Hematopoietic multipotent progenitor cell treated with erythropoietin and hydrocortisone succinate and interleukin-3 and kit ligand, for 15 days (in vitro differentiated cells): ENCODE results near the gene MDGA2.
A peak's percentile ranks its signal among the peaks of the same experiment; 100 is the strongest.

Source experiments
- DNase-seq: peaks from one replicate; pipeline ENCODE4 v3.0.0-alpha.2; 2015; ENCODE audit warnings: low spot score

Gene MDGA2

DNA sequence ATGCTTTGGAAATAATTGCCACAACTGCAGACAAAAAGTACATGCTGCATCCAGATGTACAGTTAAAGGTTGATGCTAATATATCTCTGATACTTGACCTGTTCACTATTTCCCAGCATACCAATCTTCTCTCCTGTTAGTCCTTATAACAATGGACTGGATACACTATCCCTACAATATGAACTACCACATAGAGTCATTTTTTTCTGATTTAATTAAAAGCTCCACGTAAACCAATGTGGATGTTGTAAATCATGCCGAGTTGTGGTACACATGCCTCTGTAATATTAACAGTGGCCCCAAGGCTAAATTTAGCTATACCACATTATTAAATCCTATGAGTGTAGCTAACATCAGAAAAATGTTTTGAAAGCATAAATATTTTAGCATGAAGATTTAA lies 554.8 kb downstream of the MDGA2 start:
- no peak for DNase-seq

GRCh38 chr14:47103771-47104170 lies 571.6 kb downstream of the MDGA2 start:
- no peak for DNase-seq

- no peak for DNase-seq
These were observed 572.9 kb downstream of the MDGA2 start for GRCh38 chr14:47102472-47102871.

GRCh38 chr14:47085678-47086077 lies 589.7 kb downstream of the MDGA2 start:
- no peak for DNase-seq

DNA sequence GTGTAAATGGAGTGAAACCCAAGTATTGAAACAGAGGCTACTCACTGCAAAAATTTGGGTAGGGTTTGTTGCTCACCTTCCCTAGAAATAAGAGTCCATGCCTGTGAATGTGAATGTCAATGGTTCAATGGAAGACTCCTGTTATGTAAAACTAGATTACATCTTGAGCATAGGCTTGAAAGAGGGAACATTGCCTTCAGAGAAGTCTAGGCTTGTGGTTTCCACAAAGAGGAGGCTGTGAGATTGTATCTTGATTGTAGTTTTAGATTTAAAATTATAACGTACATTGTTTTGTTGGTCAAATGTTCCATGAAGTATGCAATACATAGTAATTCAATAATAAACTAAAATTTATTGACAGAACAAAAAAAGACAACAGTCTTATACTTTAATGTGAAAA lies 610.1 kb downstream of the MDGA2 start:
- no peak for DNase-seq

DNA sequence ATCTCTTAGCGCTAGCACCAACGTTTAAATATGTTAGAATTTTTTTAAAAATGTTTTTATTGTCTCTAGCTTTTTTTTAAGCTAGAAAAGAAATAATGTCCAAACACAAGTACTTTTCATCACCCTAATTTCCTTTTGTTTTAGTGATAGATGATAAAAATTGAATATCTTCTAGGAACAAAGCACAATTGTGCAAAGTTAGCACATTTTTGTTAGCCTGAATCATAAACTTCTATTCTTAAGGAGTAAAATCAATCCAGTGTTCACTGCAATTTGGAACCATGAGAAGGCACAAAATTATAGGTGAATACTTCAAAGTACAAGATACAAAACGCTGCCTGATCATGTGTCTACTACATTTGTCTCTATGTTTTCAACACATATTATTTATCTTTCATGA lies 615.4 kb downstream of the MDGA2 start:
- no peak for DNase-seq

DNA sequence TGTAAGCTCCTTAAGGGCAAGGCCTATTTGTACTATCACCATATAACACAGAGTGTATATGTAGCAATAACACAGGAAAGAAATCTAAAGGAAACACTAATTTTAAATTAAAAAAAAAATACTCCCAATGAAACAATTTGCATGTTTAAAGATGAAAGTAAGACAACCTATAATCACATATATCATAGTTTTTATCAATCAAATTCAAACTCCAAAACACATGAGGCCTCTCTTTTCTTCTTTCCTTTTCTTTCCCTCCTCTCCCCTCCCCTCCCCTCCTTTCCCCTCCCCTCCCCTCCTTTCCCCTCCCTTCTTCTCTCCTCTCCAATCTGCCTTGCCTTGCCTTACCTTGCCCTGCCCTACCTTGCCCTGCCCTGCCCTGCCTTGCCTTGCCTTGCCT lies 618.0 kb downstream of the MDGA2 start:
- no peak for DNase-seq

GRCh38 chr14:47044841-47045240 lies 630.6 kb downstream of the MDGA2 start:
- DNase-seq, result no peak

GRCh38 chr14:47040550-47040949 lies 634.9 kb downstream of the MDGA2 start:
- peak; percentile 2 for DNase-seq

DNA sequence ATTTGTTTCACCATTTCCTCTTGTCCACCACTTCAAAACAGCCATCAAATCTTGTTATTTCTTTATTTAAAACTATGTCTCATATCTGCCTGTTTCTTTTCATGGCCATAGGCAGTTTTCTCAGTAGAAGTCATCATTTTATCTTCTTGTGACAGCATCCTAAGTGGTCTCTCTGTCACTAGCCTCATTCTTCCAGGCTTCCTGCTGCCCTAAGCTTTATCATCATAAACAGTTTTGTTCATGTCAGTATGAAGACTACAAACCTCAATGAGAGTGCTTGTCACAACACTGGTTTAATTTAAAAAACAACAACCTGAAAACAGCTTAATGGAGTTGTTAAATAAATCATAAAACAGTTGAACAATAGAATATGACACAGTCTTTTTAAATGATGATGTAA lies 636.1 kb downstream of the MDGA2 start:
- DNase-seq, result no peak

DNA sequence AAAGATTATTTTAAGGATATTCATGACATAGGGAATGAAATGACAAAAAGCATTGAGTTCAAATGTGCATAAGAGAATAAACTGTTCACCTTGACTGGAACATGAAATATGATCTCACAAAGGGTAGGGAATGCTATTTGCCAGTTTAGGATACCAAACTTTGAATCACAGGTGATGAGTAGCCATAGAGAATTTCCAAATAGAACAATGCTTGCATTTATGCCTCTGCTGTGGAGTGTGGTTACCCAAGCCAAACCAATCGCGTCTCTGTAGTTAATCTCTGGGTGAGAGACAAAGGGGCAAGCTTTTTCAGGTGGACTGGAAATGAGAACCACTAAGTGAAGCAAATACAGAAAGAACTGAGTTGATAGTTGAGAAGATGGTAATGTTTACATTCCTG lies 652.7 kb downstream of the MDGA2 start:
- no peak for DNase-seq

DNA sequence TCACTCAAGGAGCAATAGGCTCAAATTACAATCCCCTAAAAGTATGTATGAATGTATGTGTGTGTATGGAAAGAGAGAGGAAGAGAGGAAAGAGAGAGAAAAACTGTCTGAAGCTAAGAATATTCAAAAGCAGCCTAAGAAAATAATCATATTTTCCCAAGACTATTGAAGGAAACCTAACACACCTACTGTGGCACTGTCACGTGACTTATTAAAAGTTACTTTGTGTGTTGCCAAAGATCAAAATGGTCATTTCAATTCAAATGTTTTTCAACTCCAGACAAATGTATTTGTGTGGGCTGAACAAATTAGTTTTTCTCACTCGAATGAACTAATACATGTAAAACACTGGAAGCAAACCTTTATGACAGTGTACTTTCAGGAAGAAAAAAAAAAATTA lies 654.9 kb downstream of the MDGA2 start:
- no peak for DNase-seq

- no peak for DNase-seq
These were observed 662.7 kb downstream of the MDGA2 start for GRCh38 chr14:47012533-47013280.

GRCh38 chr14:47009615-47010014 lies 665.8 kb downstream of the MDGA2 start:
- DNase-seq, result no peak

GRCh38 chr14:47008732-47009131 lies 666.7 kb downstream of the MDGA2 start:
- DNase-seq, result no peak

DNA sequence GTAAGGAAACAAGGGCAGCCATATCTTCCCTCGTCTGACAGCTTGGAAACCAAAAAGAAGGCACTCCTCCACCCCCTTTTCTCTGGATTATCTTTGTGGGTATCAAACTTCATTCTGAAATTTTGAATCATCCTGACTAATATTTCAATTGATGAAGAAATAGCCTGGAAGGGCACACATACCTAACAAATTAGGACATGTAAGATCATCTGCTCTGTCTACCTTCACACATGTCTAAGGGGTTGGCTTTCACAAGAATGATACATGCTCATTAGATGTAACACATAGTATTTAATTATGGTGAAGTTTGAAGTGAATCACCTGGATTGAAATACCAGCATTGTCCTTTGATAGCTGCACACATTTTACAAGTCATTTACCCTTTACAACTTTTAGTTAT lies 675.7 kb downstream of the MDGA2 start:
- DNase-seq, result no peak

- DNase-seq, result no peak
These were observed 685.8 kb downstream of the MDGA2 start for GRCh38 chr14:46989566-46989965.

- no peak for DNase-seq
These were observed 687.1 kb downstream of the MDGA2 start for GRCh38 chr14:46988312-46988711.

GRCh38 chr14:46985529-46986380 lies 689.6 kb downstream of the MDGA2 start:
- no peak for DNase-seq

- DNase-seq, result no peak
These were observed 702.1 kb downstream of the MDGA2 start for GRCh38 chr14:46973295-46973694.

DNA sequence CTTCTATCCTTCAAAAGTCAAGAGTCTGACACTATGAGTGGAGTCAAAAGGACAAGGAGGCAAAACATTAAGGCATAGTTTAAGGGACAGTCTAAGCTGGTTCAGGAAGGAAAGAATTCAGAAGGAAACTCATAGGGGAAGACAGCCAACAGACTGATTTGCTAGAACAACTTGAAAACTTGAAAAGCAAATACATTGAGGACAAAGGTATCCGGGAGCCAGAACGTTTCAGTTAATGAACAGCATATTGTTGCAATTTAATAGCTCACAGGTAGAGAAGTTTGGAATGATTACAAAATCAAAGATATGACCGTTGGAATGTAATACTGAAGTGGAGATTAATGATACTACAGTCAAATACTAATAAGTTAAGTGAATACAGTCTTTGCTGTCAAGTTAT lies 711.0 kb downstream of the MDGA2 start:
- no peak for DNase-seq

- no peak for DNase-seq
These were observed 724.3 kb downstream of the MDGA2 start for GRCh38 chr14:46951103-46951502.

GRCh38 chr14:46940611-46941010 lies 734.8 kb downstream of the MDGA2 start:
- DNase-seq, result no peak

DNA sequence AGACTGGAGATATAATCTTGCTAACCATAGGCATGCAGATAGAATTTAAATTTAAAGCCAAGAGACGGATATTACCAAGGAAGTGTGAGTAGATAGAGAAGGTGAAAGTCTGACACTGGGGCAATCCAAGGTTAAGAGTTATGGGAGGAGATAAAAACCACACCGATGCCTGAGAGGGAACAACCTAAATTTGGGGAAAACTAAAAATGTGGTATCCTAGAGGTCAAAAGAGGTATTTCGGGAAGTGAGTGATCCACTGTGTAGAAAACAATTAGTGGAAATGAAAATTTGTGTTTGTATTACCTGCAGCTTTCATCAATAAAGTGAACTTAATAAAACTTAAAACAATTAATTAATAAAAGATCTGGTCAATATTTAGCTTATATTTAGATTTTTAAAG lies 754.9 kb downstream of the MDGA2 start:
- DNase-seq, result no peak
